Smooth muscle cell of the brain vasculature (primary cell): ENCODE results near the gene ANKDD1B.

ENCODE experiments used
- DNase-seq: peaks from one replicate; pipeline ENCODE4 v3.0.0-alpha.2; 2012; ENCODE audit warnings: low read depth, low spot score

Gene ANKDD1B

DNA sequence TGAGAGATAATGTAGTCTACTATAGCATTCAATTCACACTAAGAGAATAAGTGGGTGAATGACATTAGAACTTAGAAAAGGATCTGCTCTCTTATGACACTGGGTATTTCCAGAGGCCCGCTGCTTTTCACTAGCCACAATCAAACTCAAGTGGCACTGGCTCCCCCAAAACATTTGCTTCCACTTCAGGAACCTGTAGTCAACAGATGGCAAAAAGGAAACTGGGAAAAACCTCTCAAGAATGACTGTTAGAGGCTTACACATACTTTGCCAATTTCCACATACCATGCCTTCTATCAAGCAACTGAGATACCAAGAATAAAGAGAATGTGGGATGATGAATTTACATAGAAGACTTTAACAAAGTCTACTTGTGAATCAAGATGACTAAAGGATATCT, 94.8 kb downstream of the ANKDD1B start:
- DNase-seq, result no peak

DNA sequence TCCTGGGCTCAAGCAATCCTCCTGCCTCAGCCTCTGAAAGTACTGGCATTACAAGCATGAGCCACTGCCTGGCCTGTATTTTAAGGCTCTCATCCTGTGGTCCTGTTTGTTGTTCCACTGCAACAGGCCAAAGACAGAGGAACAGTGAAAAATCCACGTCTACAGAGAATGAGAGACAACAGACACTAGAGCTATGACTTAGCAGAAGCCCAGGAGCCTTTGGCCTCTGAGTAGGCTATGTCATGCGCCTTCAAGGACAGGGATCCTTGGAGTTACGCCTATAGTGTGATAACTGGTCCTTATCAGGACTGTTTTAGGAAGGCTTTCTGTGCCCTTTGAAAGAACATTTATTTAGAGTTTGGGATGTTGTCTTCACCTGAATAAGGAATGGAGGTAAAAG, 95.5 kb downstream of the ANKDD1B start:
- no peak for DNase-seq

DNA sequence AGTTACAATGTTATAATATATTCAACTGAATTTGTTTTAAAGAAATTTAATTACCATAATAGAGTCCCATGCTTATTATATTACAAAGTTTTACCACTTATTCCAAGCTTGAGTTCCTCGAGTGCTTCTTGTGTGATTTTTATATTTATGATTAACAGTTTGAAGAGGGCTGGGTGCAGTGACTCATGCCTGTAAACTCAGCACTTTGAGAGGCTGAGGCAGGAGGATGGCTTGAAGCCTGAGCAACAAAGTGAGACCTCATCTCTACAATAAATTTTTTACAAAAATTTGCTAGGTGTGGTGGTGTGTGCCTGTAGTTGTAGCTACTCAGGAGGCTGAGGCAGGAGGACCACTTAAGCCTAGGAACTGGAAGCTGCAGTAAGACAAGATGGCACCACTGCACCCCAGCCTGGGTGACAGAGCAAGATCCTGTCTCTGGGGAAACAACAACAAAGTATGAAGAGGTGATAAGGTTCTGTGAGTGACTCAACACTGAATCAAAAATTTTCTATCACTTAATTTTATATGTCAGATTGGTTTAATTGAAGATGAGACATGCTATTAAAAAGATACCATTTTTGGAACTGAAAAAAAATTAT, 96.8 kb downstream of the ANKDD1B start:
- DNase-seq, result no peak

DNA sequence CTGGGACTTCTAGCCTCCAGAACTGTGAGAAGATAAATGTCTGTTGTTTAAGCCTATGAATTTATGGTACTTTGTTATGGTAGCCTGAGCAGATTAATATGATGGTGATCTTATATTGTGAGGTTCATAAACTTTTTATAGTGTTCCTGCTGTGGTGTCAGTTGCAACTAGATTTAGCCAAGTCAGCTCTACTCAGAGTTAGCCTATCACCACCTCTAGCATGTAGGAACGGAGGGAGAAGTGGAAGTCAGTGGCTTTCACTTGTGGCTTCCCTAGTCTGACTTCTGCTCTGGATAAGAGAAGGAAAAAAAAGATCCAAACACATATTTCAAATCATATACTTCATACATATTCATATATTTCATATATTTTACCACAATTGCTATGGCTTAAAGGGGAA, 99.4 kb downstream of the ANKDD1B start:
- no peak for DNase-seq

DNA sequence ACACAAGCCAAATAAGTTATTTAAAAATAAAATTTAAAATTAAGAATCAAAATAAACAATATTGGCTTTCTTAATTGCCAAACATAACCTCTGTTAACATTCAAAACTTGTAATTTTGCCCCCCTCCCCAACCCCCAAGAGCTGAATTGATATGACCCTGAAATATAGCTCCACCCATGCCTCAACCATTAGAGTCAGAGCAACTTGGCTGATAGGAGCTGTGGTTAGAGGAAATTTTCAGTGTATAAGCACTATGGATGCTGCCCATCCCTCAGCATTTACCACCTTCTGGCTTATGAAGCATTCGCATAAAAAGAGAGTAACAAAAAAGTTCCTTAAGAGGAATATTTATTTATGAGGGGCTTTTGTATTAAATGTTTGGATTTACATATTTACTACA, 99.9 kb downstream of the ANKDD1B start:
- no peak for DNase-seq

DNA sequence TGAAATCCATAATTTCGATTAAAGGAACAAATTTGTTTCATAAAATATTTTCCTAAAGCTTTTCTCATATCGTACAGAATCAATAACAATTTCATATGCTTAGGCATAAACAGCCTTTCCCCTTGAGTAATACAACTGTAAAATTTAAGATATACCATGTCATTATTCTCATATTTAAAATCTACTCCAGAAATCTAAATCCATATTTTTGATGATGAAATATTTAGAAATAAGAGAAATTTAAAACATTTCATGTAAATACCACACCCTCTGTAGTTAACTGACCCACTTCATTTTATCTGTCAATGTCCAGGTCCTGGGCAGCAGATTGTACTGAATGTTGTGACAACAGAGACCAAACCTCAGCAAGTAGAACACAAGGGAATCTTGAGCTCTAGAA, 100.8 kb downstream of the ANKDD1B start:
- DNase-seq, result no peak

DNA sequence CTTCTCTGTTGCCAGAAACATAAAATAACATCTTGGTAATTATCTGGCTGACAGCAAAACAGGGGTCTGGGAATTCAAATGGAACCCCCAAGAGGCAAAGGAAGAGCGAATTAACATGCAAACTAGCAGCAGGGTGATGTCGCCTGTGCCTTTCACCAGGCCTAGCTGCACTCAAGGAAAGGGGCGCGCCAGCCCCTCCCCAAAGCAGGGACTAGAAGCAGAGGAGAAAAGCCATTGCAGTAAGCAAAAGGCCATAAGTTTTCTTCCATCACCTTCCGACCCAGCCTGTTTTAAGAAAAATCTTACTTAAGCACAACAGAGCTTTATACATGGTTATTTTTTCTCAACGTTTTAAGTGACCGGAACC, 105.4 kb downstream of the ANKDD1B start:
- no peak for DNase-seq

DNA sequence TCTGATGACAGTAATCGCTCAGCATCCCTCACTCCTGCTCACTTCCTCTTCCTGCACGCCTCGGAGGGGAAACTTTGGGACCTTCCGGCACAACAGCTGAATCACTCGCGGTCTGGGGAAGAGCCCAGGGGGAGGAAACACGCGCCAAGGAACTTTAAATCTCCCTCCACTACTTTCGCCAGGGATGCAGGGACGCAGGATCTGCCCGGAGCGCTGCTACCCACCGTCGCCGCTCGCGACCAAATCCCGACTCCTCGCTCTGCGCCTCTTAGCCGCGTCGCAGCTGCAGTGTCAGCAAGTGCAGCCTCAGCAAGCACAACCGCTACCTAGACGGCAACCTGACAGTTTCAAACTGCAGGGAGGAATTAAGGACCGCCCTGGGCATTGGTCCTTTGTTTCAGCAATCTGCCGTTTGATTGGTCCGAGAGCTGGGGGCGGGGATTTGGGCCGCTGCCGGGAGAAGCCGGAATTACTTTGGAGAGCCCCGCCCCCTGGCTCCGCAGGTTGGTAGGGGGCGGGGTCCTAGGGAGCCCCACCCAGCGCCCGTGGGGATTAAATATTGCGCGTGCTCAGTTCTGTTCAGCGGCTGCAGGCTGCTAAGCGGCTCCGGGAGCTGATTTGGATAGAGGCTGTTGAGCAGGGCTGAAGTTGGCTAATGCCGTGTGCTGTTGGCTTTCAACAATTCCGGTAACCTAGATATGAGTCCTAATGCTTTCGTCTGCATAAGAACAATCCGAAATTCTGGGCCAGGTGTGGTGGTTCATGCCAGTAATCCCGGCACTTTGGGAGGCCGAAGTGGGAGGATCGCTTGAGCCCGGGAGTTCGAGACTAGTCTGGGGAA, 106.0 kb downstream of the ANKDD1B start, which contains the start of gene POC5:
POC5 (minus strand) TSS at position 356 of the 841 bp plus-strand sequence. CDS start 4,500 bp downstream, outside the sequence.
- peak; percentile 92 for DNase-seq

DNA sequence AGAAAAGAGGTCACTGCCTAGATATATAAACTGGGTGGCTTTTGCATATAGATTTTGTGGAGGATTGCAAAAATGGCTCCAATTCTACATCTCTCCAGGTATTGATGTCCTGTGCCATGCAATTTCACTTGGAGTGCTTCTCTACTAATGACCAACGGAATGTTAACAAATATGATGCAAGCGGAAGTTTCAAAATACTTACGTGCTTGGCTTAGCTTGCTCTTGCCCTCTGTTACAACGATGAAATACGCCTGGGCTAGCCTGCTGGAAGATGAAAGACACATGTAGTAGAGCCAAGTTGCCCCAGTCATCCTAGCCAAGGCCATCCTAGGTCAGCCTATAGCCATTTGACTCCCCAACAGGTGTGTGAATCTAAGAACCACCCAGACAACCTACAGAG, 109.6 kb downstream of the ANKDD1B start:
- no peak for DNase-seq
